ENCODE measurements around the gene ASNS. TPM values are rescaled to one million over a fixed set of nuclear protein-coding genes. Genes with fewer than 3 reads are reported as not detected.

ASNS gene
- total and polyA plus RNA-seq, 2 experiments from 2014 or later = 163 to 166 TPM

DNA sequence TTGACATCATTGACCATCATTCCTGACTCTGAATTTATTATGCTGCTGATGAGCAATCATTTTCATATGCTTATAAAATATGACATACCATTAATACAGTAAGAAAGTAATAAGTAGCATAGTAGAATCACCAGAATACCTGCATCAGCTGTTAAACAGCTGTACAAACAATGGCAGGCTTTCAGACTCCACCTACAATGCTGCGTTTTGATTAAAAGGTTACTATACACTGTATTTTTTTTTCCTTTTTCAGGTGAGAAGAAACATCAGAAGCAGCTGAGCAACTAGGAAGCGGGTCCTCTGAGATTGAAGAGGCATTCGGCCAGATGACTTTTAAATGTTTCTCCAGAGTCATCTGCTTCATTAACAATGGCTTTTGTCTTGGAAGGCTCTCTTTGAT is 7.1 kb downstream of the ASNS start:
- Histone ChIP-seq H3K36me3 (ENCODE audit: insufficient read depth) (peaks cover 42% of the 10 kb centered on the region), H2AFZ (no peak overlapping the region), H3K79me2 (replicated peaks; ENCODE audit: insufficient read depth) (peaks cover 27% of the 10 kb centered on the region), H3K27me3 (ENCODE audit: insufficient read depth) (no peaks in the 10 kb centered on the region), H3K4me2 (no peak overlapping the region), H3K27ac (ENCODE audit: low read depth) (no peak overlapping the region), H3K4me1 (ENCODE audit: insufficient read depth) (no peaks in the 10 kb centered on the region), H3F3A (replicated peaks; ENCODE audit: low read depth) (no peaks in the 10 kb centered on the region), H3K4me3 (no peak overlapping the region), H3K9me2 (ENCODE audit: insufficient read depth) (no peaks in the 10 kb centered on the region), H4K20me1 (replicated peaks; ENCODE audit: insufficient read depth) (peaks cover 27% of the 10 kb centered on the region)
- Mint-ChIP-seq H3K27me3 (ENCODE audit: insufficient read depth, low read depth, poor library complexity) (no peaks in the 10 kb centered on the region), H3K4me1 (peaks cover 10% of the 10 kb centered on the region; the same call in 2 of the 3 replicates), H3K4me3 (no peak overlapping the region), H3K9me3 (no peaks in the 10 kb centered on the region), H3K27ac (no peak overlapping the region), H3K36me3 (ENCODE audit: low read depth) (peaks cover 81% of the 10 kb centered on the region)
- ATAC-seq (no peak), DNase-seq (ENCODE audit: low spot score) (no peak)
- TF ChIP-seq POLR2AphosphoS5 (IDR thresholded peaks at IDR 0.05; ENCODE audit: low read depth) = no peak
- TF ChIP-seq ZNF114 (CRISPR knock-in tag; IDR thresholded peaks at IDR 0.05) = no peak
- TF ChIP-seq, protein P1, sequence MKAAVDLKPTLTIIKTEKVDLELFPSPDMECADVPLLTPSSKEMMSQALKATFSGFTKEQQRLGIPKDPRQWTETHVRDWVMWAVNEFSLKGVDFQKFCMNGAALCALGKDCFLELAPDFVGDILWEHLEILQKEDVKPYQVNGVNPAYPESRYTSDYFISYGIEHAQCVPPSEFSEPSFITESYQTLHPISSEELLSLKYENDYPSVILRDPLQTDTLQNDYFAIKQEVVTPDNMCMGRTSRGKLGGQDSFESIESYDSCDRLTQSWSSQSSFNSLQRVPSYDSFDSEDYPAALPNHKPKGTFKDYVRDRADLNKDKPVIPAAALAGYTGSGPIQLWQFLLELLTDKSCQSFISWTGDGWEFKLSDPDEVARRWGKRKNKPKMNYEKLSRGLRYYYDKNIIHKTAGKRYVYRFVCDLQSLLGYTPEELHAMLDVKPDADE (IDR thresholded peaks at IDR 0.05) = no peak
- no peak for TF ChIP-seq EZH2phosphoT487 (IDR thresholded peaks at IDR 0.05; ENCODE audit: unreplicated experiment)
- no peak for TF ChIP-seq REST (IDR thresholded peaks at IDR 0.05; ENCODE audit: unreplicated experiment)
- no peak for TF ChIP-seq NANOG (IDR thresholded peaks at IDR 0.05; ENCODE audit: borderline replicate concordance)
- no peak for TF ChIP-seq CREB1 (CRISPR knock-in tag; IDR thresholded peaks at IDR 0.05; ENCODE audit: low read depth)
- no peak for TF ChIP-seq STAT1 (IDR thresholded peaks at IDR 0.05; ENCODE audit: unreplicated experiment)
- no peak for TF ChIP-seq ZNF331 (CRISPR knock-in tag; IDR thresholded peaks at IDR 0.05; ENCODE audit: low read depth)
- no peak for TF ChIP-seq EZH2 (IDR thresholded peaks at IDR 0.05; ENCODE audit: low read depth, unreplicated experiment)
- no peak for TF ChIP-seq JUNB (IDR thresholded peaks at IDR 0.05; ENCODE audit: unreplicated experiment)
- TF ChIP-seq ZNF462 (CRISPR knock-in tag; IDR thresholded peaks at IDR 0.05) = no peak
